ENCODE results near the gene FAM3A. TPM values are rescaled to one million over a fixed set of nuclear protein-coding genes. Genes with fewer than 3 reads are reported as not detected.

FAM3A gene
- total and polyA plus RNA-seq, 2 of the 4 experiments (the other 2 are of a cell fraction), result 14.0 to 47.2 TPM

DNA sequence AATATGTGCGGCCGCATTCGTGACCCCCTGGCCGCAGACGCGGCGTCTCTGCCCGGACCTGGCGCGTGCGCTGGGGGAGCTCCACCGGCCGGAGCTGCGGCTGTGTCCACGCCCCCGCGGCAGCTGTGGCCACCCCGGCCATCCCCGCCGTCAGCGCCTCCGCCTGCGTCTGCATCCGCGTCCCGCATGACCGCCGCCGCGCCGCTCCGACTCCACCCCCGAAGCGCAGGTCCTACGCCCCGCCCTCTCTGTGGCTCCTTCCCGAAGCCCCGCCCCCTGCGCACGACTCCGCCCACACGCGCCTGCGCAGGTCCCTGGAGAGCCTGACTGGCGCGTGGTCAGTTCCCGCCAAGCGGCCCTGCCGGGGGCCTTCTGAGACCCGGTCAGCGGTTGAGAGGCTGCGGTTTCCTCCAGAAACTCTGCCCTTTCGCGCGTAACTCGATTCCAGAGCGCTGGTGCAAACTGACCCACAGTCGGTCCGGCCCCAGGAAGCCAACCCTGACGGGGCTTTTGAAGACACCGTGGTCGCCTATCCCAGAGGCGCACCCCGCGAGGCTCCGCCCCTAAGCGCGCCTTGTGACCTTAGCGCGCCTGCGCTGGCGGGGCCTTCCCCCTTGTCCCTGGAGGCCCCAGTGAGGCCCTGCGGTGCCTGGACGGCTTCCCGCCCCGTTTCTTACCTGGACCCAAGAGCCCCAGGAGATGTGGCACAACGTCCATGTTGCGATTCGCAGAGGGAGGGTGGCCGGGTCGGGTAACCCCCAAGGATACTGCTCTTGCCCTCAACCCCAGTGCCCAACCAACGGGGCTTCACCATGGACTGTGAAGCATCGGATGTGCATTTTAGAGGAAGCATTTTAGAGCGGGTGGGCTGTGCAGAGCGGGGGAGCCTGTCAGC, 37.1 kb downstream of the FAM3A start, which contains the start of gene LAGE3:
TSS of gene LAGE3 (minus strand) at position 554 of the 895 bp plus-strand sequence. CDS start at position 188, 366 bp downstream.
- Histone ChIP-seq H3K14ac (replicated peaks; ENCODE audit: low read depth, low read length) (peak within 1 kb of the TSS; percentile 44), H3K9me1 (ENCODE audit: insufficient read depth, low read length) (no peaks in the 10 kb centered on the region), H3K9me3 (ENCODE audit: control insufficient read depth, insufficient read depth, low read length) (no peaks in the 10 kb centered on the region), H4K8ac (ENCODE audit: low read depth in 2 of 2, low read length in 2 of 2) (peak within 1 kb of the TSS; percentile 82 to 89; a peak in 3 of 4 replicates), H3K79me1 (ENCODE audit: low read depth in 1 of 2, low read length in 2 of 2) (no peaks in the 10 kb centered on the region; a peak in 1 of 4 replicates), H3K4me1 (ENCODE audit: control insufficient read depth, insufficient read depth, low read length) (no peaks in the 10 kb centered on the region), H4K91ac (ENCODE audit: insufficient read depth, low read depth, low read length) (peak within 1 kb of the TSS; percentile 28; the same call in 1 of the 2 replicates), H3K36me3 (ENCODE audit: control insufficient read depth, insufficient read depth, low read length) (peaks cover 3% of the 10 kb centered on the region; the same call in 1 of the 2 replicates), H3K4me3 (ENCODE audit: insufficient read depth, low read depth, low read length) (peak within 1 kb of the TSS; percentile 52), H3K27me3 (ENCODE audit: control insufficient read depth, insufficient read depth, low read length) (no peaks in the 10 kb centered on the region), H2BK120ac (ENCODE audit: low read depth, low read length) (peak within 1 kb of the TSS; percentile 77; the same call in 1 of the 2 replicates), H4K20me1 (ENCODE audit: insufficient read depth, low read length) (no peaks in the 10 kb centered on the region; the same call in 1 of the 2 replicates), H3K23ac (ENCODE audit: low read depth, low read length) (peak within 1 kb of the TSS; percentile 80; the same call in 1 of the 2 replicates), H3K56ac (ENCODE audit: extremely low read depth, insufficient read depth, low read length) (no peak within 1 kb of the TSS; the same call in 1 of the 2 replicates), H3K18ac (ENCODE audit: low read depth, low read length) (0 out of 2 replicates have a peak within 1 kb of the TSS, but pooled peaks have one; percentile 14), H2AK9ac (replicated peaks; ENCODE audit: low read depth, low read length, poor library complexity) (peak within 1 kb of the TSS; percentile 82), H2BK15ac (ENCODE audit: low read depth, low read length) (no peak within 1 kb of the TSS), H3K9ac (ENCODE audit: low read depth, low read length) (peak within 1 kb of the TSS; percentile 88), H2AFZ (replicated peaks; ENCODE audit: low read length, poor library complexity) (peak within 1 kb of the TSS; percentile 93), H3K27ac (ENCODE audit: insufficient read depth, low read length) (peak within 1 kb of the TSS; percentile 78), H2BK20ac (ENCODE audit: low read depth, low read length) (no peak within 1 kb of the TSS), H2BK5ac (ENCODE audit: low read depth, low read length, poor library complexity, severe bottlenecking) (peak within 1 kb of the TSS; percentile 18), H2AK5ac (ENCODE audit: low read depth, low read length) (peak within 1 kb of the TSS; percentile 60), H4K5ac (ENCODE audit: low read depth, low read length) (peak within 1 kb of the TSS; percentile 47), H3K4ac (ENCODE audit: low read depth, low read length) (peak within 1 kb of the TSS; percentile 64), H3K4me2 (ENCODE audit: low read depth, low read length) (peak within 1 kb of the TSS; percentile 91)
- DNase-seq, result peak; percentile 84
- intact Hi-C loops (cut with micrococcal nuclease), result no loop called here
- 31% methylated on average over 37 of the region's 85 CpGs; no CpG with 5 or more reads in 1 of the 2 experiments for WGBS, 2 experiments (ENCODE audit: extremely low coverage in 2 of 2, insufficient read length in 1 of 2)
- in situ Hi-C loops (cut with MboI; ENCODE audit: low sequenced_read_pairs), result no loop called here
- ChIA-PET CTCF (no interaction called here), POLR2A (ENCODE audit: unreplicated experiment) (interaction anchor here (0.6 to 0.8 kb wide), 2 partner anchors 12 to 81 kb away, joined by 3 read pairs; no protein-coding TSS in a partner anchor)
- no TSS peak for BruUV-seq (replicated peaks)
- peak; percentile 95 for ATAC-seq (ENCODE audit: low read depth)
- dilution Hi-C loops (cut with HindIII; ENCODE audit: low sequenced_read_pairs, unreplicated experiment), result no loop called here
- TF ChIP-seq BHLHE40 (IDR thresholded peaks at IDR 0.05; ENCODE audit: low read depth, low read length) (peak; percentile 70), RFX5 (IDR thresholded peaks at IDR 0.05; ENCODE audit: low read depth, low read length) (no peak), CEBPB (IDR thresholded peaks at IDR 0.05; ENCODE audit: low read depth, low read length) (no peak), POLR2A (IDR thresholded peaks at IDR 0.05; ENCODE audit: low read depth, low read length) (no peak), RAD21 (IDR thresholded peaks at IDR 0.05; ENCODE audit: low read length) (no peak), SMC3 (IDR thresholded peaks at IDR 0.05; ENCODE audit: low read depth, low read length) (no peak), MXI1 (IDR thresholded peaks at IDR 0.05; ENCODE audit: borderline replicate concordance, low read depth, low read length) (peak; percentile 74; the same call in 1 of the 2 replicates), MAZ (IDR thresholded peaks at IDR 0.05; ENCODE audit: borderline replicate concordance, low read depth, low read length) (no peak; the same call in 1 of the 2 replicates), CHD1 (IDR thresholded peaks at IDR 0.05; ENCODE audit: low read depth, low read length) (no peak), NFE2L2 (IDR thresholded peaks at IDR 0.05; ENCODE audit: low read depth, low read length) (no peak), FOS (IDR thresholded peaks at IDR 0.05; ENCODE audit: low read depth, low read length) (no peak), RCOR1 (IDR thresholded peaks at IDR 0.05; ENCODE audit: insufficient replicate concordance, low read length) (no peak), MAFK (IDR thresholded peaks at IDR 0.05; ENCODE audit: low read depth, low read length) (no peak)
- TF ChIP-seq, protein P1, sequence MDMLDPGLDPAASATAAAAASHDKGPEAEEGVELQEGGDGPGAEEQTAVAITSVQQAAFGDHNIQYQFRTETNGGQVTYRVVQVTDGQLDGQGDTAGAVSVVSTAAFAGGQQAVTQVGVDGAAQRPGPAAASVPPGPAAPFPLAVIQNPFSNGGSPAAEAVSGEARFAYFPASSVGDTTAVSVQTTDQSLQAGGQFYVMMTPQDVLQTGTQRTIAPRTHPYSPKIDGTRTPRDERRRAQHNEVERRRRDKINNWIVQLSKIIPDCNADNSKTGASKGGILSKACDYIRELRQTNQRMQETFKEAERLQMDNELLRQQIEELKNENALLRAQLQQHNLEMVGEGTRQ (IDR thresholded peaks at IDR 0.05; ENCODE audit: low read depth, low read length), result no peak; the same call in 1 of the 2 replicates
- TF ChIP-seq, protein P2, sequence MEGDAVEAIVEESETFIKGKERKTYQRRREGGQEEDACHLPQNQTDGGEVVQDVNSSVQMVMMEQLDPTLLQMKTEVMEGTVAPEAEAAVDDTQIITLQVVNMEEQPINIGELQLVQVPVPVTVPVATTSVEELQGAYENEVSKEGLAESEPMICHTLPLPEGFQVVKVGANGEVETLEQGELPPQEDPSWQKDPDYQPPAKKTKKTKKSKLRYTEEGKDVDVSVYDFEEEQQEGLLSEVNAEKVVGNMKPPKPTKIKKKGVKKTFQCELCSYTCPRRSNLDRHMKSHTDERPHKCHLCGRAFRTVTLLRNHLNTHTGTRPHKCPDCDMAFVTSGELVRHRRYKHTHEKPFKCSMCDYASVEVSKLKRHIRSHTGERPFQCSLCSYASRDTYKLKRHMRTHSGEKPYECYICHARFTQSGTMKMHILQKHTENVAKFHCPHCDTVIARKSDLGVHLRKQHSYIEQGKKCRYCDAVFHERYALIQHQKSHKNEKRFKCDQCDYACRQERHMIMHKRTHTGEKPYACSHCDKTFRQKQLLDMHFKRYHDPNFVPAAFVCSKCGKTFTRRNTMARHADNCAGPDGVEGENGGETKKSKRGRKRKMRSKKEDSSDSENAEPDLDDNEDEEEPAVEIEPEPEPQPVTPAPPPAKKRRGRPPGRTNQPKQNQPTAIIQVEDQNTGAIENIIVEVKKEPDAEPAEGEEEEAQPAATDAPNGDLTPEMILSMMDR (conservative IDR thresholded peaks at IDR 0.05; ENCODE audit: low read depth, low read length), result no peak
